Subcutaneous adipose tissue (tissue), 4 donors: ENCODE data around the gene ZMIZ1. TPM values are rescaled to one million over a fixed set of nuclear protein-coding genes. Genes with fewer than 3 reads are reported as not detected.

ENCODE experiments used
- CTCF ChIP-seq: fragments of 450-650 bp; IDR thresholded peaks from one replicate; pipeline ENCODE4 v1.5.1; 2016; ENCODE audit warnings: low read depth, mild to moderate bottlenecking, control low read depth, antibody characterized with exemption, moderate library complexity
- total RNA-seq, 4 donors: library from RNA; depleted of rRNA; stranded (reverse); fragments of >200 nt; gene quantifications; one replicate each; pipeline ENCODE4 v1.1.0, GENCODE V29; 2016

The ZMIZ1 gene
- total RNA-seq: 10 to 100 TPM; 38.1 to 70.6 (median 51.4) TPM

DNA sequence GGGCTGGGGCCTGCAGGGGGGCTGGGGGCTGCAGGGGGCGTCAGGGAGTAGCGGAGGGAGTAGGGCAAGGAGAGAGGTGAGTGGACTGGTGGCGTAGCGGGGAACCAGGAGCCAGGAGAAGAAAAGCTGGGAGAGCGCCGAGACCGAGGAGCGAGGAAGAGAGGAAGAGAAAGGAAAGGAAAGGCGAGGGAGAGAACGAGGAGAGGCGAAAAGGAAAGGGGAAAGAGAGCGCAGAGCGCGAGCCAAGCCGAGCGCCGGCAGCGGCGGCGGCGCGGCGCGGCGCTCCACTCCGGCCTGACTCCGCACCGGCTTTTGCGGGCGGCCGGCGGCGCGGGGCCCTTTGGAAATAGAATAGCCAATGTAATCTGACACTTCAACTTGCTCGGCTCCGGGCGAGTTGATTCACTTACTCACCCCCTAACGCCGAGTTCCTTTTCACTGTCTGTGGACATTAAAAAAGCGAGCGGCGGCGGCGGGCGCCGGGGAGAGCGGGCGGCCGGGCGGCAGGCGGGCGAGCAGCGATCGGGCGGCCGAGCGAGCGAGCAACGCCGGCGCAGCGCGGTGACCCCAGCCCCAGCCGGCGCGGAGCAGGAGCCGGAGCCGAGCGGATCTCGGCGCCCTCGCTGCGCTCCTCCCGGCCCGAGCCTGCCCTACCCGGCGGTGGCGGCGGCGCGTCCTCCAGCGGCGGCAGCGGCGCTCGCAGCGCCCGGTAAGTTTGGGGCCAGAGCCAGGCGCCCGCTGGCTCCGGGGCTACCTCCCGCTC lies at the start of gene ZMIZ1:
TSS of gene ZMIZ1 (plus strand) at position 405 of the 763 bp plus-strand sequence. CDS start 132,667 bp downstream, outside the sequence.
- no peak for TF ChIP-seq CTCF

- no peak for TF ChIP-seq CTCF
Observed at GRCh38 chr10:79019441-79020014, 49.2 kb upstream of the ZMIZ1 start.

DNA sequence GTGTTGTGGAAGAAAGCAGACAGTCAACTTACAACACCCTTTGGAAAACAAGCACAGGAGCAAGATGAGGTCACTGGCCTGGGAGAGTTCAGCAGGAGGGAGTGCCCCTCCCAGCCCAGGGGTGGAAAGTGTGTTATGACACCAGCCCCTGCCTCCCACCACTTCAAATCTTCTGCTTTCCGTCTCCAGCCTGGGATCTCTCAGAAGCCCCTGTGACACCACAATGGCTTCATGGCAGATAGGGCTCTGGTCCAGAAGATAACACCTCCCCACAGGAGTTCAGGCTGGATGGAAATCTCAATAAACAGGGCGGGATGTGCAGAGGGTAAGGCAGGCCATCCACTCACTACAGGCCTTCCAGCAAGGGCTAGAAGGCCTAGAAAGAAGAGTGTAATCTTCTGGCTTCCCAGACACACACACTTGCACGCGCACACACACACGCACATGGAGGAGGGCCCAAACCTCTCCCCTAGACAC lies 48.7 kb upstream of the ZMIZ1 start:
- TF ChIP-seq CTCF: no peak

DNA sequence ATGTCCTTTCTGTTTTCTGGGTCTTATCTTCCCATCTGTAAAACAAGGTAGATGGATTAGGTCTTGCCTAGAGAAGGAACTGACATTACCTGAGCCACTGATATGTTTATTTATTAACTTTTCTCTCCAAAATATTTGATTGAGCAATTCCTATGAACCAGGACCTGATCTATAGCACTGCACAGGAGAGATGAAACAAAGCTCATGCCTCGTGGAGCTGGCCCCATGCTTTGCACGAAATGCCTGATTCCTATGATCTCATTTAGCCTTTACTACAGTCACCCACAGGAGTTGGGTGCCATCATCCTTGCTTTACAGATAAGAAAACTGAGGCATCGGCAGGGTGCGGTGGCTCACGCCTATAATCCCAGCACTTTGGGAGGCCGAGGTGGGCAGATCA lies 48.2 kb upstream of the ZMIZ1 start:
- TF ChIP-seq CTCF: no peak

GRCh38 chr10:79021331-79021907 lies 47.3 kb upstream of the ZMIZ1 start:
- TF ChIP-seq CTCF: no peak

DNA sequence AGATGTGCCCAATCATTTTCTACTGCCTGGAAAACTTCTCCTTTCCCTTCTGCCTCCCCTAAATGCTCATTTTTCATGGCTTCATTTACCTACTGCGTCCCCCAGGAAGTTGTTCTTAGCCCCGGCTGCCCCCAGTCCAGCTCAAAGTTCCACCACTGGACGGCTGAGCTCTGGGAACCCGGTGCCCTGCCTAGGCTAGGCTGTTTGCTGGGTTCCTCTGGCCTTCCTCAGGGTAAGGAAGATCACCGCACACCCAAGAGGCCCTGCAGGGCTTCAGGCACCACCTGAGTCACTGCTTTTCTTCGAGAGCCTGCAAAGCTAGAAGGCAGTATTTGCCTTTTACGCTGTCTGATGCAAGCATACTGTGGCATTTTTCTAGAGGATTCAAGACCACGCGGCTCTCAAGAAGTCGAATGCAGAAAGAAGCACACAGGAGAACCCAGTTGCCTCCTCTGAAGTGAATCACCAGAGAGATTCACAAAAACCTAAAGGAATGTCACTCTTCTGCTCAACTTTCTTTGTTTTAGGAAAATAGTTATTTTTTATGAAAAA lies 46.7 kb upstream of the ZMIZ1 start:
- no peak for TF ChIP-seq CTCF

DNA sequence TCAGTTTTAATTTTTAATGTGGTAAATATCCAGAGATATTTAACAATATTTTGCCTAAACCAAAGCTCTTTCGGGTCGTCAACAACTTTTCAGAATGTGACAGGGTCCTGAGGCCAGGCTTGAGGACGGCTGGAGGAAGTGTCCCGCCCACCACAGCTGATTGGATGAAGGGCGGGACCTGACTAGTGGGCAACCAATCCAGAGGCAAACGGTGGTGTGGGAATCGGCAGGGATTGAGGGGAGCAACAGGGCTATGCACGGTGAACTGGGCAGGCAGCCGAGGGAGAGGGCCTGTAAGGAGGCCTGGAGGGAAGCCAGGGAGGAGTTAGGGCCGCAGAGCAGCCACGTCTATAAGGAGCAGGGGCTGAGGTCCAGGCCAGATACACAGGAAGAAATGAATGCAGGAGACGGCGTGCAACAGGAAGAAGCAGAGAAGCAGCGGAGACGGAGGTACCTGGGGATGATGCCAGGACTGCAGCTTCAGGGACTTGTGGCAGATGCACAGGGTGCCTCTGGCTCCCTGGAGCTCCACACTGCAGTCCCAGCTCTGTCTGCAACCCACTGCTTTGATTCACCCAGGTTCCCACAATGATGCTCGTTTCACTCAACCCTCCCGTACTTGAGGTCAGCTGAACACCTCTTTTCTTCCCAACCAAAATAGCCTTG lies 46.1 kb upstream of the ZMIZ1 start:
- TF ChIP-seq CTCF: no peak
